ENCODE results near the gene SORT1. TPM values are rescaled to one million over a fixed set of nuclear protein-coding genes. Genes with fewer than 3 reads are reported as not detected.

Gene SORT1
- total RNA-seq, 2 donors from 2014 or later = 225 to 231 TPM

GRCh38 chr1:109393617-109394233 lies 4.0 kb downstream of the SORT1 start:
- Histone ChIP-seq H3K36me3 (no peaks in the 10 kb centered on the region), H3K9me3 (no peaks in the 10 kb centered on the region), H3K27ac (peak overlapping the region; percentile 88 to 92), H3K4me3 (peak overlapping the region; percentile 79), H3K4me1 (ENCODE audit: control insufficient read depth in 1 of 2, low read depth in 2 of 2) (peaks cover 48 to 68% of the 10 kb centered on the region in 2 donors), H3K27me3 (replicated peaks; ENCODE audit: insufficient read depth) (no peaks in the 10 kb centered on the region)
- DNase-seq (ENCODE audit: low spot score) (no peak), ATAC-seq (ENCODE audit: insufficient number of reproducible peaks, low FRiP score, low read depth) (no peak)
- TF ChIP-seq CTCF (IDR thresholded peaks at IDR 0.05) = no peak

- ATAC-seq (ENCODE audit: insufficient number of reproducible peaks, low FRiP score, low read depth) = no peak
- Histone ChIP-seq H3K4me3 (peak overlapping the region; percentile 63), H3K4me1 (ENCODE audit: control insufficient read depth in 1 of 2, low read depth in 2 of 2) (peaks cover 50 to 70% of the 10 kb centered on the region in 2 donors), H3K27me3 (replicated peaks; ENCODE audit: insufficient read depth) (no peaks in the 10 kb centered on the region), H3K27ac (peak overlapping the region; percentile 88 to 89), H3K9me3 (no peaks in the 10 kb centered on the region), H3K36me3 (no peaks in the 10 kb centered on the region)
- no peak for DNase-seq (ENCODE audit: low spot score)
- TF ChIP-seq CTCF (IDR thresholded peaks at IDR 0.05) = no peak
These were observed 4.7 kb downstream of the SORT1 start for GRCh38 chr1:109392788-109393616.

DNA sequence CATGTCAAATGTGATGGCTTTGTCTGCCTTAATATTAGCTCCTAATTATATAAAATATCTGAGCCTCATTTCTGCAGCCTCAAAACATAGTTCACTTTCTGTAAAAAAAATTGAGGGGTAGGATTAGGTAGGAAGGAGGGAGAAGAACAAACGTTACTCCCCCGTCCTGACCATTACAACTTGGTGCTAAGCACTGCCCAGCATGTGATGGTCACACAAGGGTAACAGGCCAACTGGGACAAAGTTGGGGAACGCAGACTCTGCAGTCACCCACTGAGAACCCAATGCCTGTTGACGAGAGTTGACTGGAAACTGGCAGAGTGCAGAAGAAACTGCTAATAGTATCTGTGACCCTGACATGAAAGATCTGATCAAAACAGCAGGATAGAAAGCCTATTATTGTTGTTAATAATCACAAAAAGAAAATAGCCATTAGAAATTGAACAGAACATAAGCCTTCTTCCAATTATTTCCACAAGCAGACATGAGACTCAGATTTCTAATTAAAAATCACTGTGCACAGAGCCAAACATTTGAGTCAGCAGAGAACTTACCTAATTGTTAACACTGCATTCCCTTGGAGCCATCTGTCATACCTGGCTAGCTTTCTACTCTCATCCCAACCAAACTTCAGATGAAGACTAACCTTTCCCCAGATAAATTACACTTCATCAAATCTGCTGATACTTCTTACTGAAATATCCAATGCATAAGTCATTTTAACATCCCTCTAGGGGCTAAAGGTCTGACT lies 5.5 kb downstream of the SORT1 start:
- peak overlapping the region; percentile 88 to 89 for H3K27ac ChIP-seq
- TF ChIP-seq CTCF (IDR thresholded peaks at IDR 0.05) = no peak
- DNase-seq (ENCODE audit: low spot score) (no peak), ATAC-seq (ENCODE audit: insufficient number of reproducible peaks, low FRiP score, low read depth) (no peak)
- H3K9me3 ChIP-seq = no peaks in the 10 kb centered on the region
- H3K4me1 ChIP-seq (ENCODE audit: control insufficient read depth in 1 of 2, low read depth in 2 of 2) = peaks cover 57 to 78% of the 10 kb centered on the region in 2 donors
- no peaks in the 10 kb centered on the region for H3K36me3 ChIP-seq
- H3K27me3 ChIP-seq (replicated peaks; ENCODE audit: insufficient read depth) = no peaks in the 10 kb centered on the region
- H3K4me3 ChIP-seq = peak overlapping the region; percentile 63

GRCh38 chr1:109391626-109392025 lies 6.1 kb downstream of the SORT1 start:
- Histone ChIP-seq H3K4me3 (peak overlapping the region; percentile 63), H3K4me1 (ENCODE audit: control insufficient read depth in 1 of 2, low read depth in 2 of 2) (peaks cover 60 to 84% of the 10 kb centered on the region in 2 donors), H3K27me3 (replicated peaks; ENCODE audit: insufficient read depth) (no peaks in the 10 kb centered on the region), H3K27ac (peak overlapping the region; percentile 88 to 89), H3K9me3 (no peaks in the 10 kb centered on the region), H3K36me3 (no peaks in the 10 kb centered on the region)
- DNase-seq (ENCODE audit: low spot score) (no peak), ATAC-seq (ENCODE audit: insufficient number of reproducible peaks, low FRiP score, low read depth) (no peak)
- no peak for TF ChIP-seq CTCF (IDR thresholded peaks at IDR 0.05)

- DNase-seq (ENCODE audit: low spot score) (no peak), ATAC-seq (ENCODE audit: insufficient number of reproducible peaks, low FRiP score, low read depth) (no peak)
- no peaks in the 10 kb centered on the region for H3K27me3 ChIP-seq (replicated peaks; ENCODE audit: insufficient read depth)
- H3K9me3 ChIP-seq = no peaks in the 10 kb centered on the region
- H3K4me3 ChIP-seq = peak overlapping the region; percentile 63
- no peaks in the 10 kb centered on the region for H3K36me3 ChIP-seq
- peak overlapping the region; percentile 88 to 89 for H3K27ac ChIP-seq
- TF ChIP-seq CTCF (IDR thresholded peaks at IDR 0.05) = no peak
- peaks cover 65 to 89% of the 10 kb centered on the region in 2 donors for H3K4me1 ChIP-seq (ENCODE audit: control insufficient read depth in 1 of 2, low read depth in 2 of 2)
These were observed 6.6 kb downstream of the SORT1 start for GRCh38 chr1:109391157-109391556.

Data from thoracic aorta (tissue), 2 donors.